Left forelimb (tissue), 1 donor: Measurements from ENCODE around the gene RRAS.
"Not testable (repeated sequence)": the region's sequence is repeated elsewhere in the genome, so short reads cannot be mapped to it uniquely, and the experiment has no call there.

Source experiments
- DNase-seq: peaks from one replicate; pipeline ENCODE4 v3.0.0-alpha.2; 2018; ENCODE audit warnings: low spot score

RRAS gene

GRCh38 chr19:49654581-49654980 lies 14.6 kb upstream of the RRAS start:
- DNase-seq = no peak

GRCh38 chr19:49653466-49653806 lies 13.5 kb upstream of the RRAS start:
- no peak for DNase-seq

- DNase-seq = no peak
Measured at GRCh38 chr19:49652551-49653465, 12.9 kb upstream of the RRAS start.

- no peak for DNase-seq
Measured at GRCh38 chr19:49651820-49652550, 12.0 kb upstream of the RRAS start.

GRCh38 chr19:49651029-49651819 lies 11.3 kb upstream of the RRAS start:
- no peak for DNase-seq

- no peak for DNase-seq
Measured at GRCh38 chr19:49646586-49646985, 6.6 kb upstream of the RRAS start.

GRCh38 chr19:49645995-49646394 lies 6.1 kb upstream of the RRAS start:
- DNase-seq = no peak

- DNase-seq = no peak
Measured at GRCh38 chr19:49645592-49645991, 5.6 kb upstream of the RRAS start.

GRCh38 chr19:49643466-49643865 lies 3.5 kb upstream of the RRAS start:
- DNase-seq = no peak

- no peak for DNase-seq
Measured at GRCh38 chr19:49642492-49643035, 2.6 kb upstream of the RRAS start.

GRCh38 chr19:49641688-49642491 lies 1.9 kb upstream of the RRAS start, which contains the start of gene SCAF1:
SCAF1 (plus strand) TSS chr19:49642209; CDS start chr19:49645027, 2,818 bp downstream.
- DNase-seq = peak; percentile 99

GRCh38 chr19:49639401-49640112 lies 386 bp downstream of the RRAS start:
- no peak for DNase-seq

GRCh38 chr19:49637821-49638738 lies 1.9 kb downstream of the RRAS start:
- no peak for DNase-seq

GRCh38 chr19:49636233-49636932 lies 3.6 kb downstream of the RRAS start:
- DNase-seq = no peak

- DNase-seq = no peak
Measured at GRCh38 chr19:49635530-49636232, 4.3 kb downstream of the RRAS start.

GRCh38 chr19:49633273-49633672 lies 6.7 kb downstream of the RRAS start:
- not testable (repeated sequence) for DNase-seq

- DNase-seq = no peak
Measured at GRCh38 chr19:49632576-49632975, 7.4 kb downstream of the RRAS start.

- DNase-seq = no peak
Measured at GRCh38 chr19:49631610-49632192, 8.2 kb downstream of the RRAS start.
